Naive thymus-derived CD8-positive, alpha-beta T cell (primary cell): ENCODE results near the gene SKI. TPM values are rescaled to one million over a fixed set of nuclear protein-coding genes. Genes with fewer than 3 reads are reported as not detected.
"Not testable (repeated sequence)": the region's sequence is repeated elsewhere in the genome, so short reads cannot be mapped to it uniquely, and the experiment has no call there.

Experiments
- ATAC-seq, 2 donors: fragments of 150-1000 bp; cut with Tn5 transposase in 1 of 2; sonication (Bioruptor Pico), chemical (Tn5 transposase) in 1 of 2; 1 replicate in 1 of 2; 2 replicates in 1 of 2; pipeline ENCODE4 v1.10.0; 2021; ENCODE audit warnings: mild to moderate bottlenecking in 2 of 2, moderate library complexity in 2 of 2
- POLR2A ChIA-PET: fragments of 350-600 bp; sonication (Branson Sonifier 250); formaldehyde crosslinking; loops from one replicate; lab custom pipeline; 2021; ENCODE audit warnings: antibody characterized with exemption; lab: Charles Lee
- DNase-seq, 10 donors: peaks; one replicate each; pipeline versions ENCODE4 v3.0.0 to v3.0.0-alpha.2; 2020 to 2022
- H3K27ac Mint-ChIP-seq, 10 donors: one replicate each; pipeline ENCODE4 v1.8.0; 2020 to 2022; ENCODE audit warnings: mild to moderate bottlenecking in 10 of 10, mixed read lengths in 10 of 10, moderate library complexity in 4 of 10, inconsistent platforms in 1 of 10
- H3K27me3 Mint-ChIP-seq, 5 donors: one replicate each; pipeline ENCODE4 v1.8.0; 2021 to 2022; ENCODE audit warnings: mixed read lengths in 5 of 5
- H3K36me3 Mint-ChIP-seq, 3 donors: one replicate each; pipeline ENCODE4 v1.8.0; 2020 to 2022; ENCODE audit warnings: mixed read lengths in 3 of 3, mild to moderate bottlenecking in 2 of 3, inconsistent platforms in 1 of 3
- H3K4me1 Mint-ChIP-seq, 4 donors: one replicate each; pipeline ENCODE4 v1.8.0; 2021 to 2022; ENCODE audit warnings: mixed read lengths in 4 of 4
- H3K4me3 Mint-ChIP-seq, 10 donors: one replicate each; pipeline ENCODE4 v1.8.0; 2020 to 2022; ENCODE audit warnings: mild to moderate bottlenecking in 10 of 10, mixed read lengths in 10 of 10, moderate library complexity in 6 of 10, inconsistent platforms in 1 of 10
- H3K9me3 Mint-ChIP-seq, 9 donors: one replicate each; pipeline ENCODE4 v1.8.0; 2020 to 2022; ENCODE audit warnings: mixed read lengths in 9 of 9, mild to moderate bottlenecking in 3 of 9, inconsistent platforms in 1 of 9, moderate library complexity in 1 of 9
- polyA plus RNA-seq, 3 donors: library from polyadenylated mRNA; unstranded; fragments of 300-500 nt; fragmentation: Illumina TruSeq; gene quantifications; one replicate each; pipeline ENCODE4 v1.2.3, GENCODE V29; 2021
- total RNA-seq, 8 experiments: library from RNA in 2 of 8; stranded (reverse) in 2 of 8; gene quantifications; one replicate each; pipeline ENCODE4 v1.2.3 and lab custom pipeline; 2021 to 2026

The SKI gene
- total and polyA plus RNA-seq, 5 experiments from 2014 or later = 0.30 to 105 (median 0.80) TPM

DNA sequence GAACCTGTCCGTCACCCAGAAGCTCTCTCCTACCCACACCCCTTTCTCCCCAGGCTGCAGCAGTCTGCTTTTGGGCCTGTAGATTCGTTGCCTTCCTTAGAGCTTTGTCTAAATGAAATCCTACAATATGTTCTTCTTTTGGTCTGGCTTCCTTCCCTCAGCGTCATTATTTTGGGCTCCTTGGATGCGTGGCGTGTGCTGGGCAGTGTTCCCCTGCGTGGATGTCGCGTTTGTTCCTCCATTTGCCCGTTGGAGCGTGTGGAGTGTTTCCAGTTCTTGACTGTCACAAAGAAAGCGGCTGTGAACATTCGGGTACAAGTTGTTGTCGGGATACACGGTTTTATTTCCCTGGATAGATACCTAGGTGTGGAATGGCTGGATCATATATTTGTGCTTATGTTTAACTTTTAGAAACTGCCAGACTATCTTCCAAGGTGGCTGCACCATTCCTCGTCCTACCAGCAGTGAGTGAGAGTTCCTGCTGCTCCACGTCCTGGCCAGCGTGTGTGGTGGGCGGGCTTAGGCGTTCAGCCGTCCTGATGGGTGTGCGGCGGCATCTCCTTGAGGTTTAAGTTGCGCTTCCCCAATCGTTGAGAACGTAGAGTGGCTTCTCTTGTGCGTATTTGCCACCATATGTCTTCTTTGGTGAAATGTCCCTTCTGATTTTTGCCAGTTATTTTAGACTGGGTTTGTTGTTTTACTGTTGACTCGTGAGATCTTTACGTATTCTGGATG is 31.7 kb downstream of the SKI start:
- POLR2A ChIA-PET = interaction anchor here (1.2 to 17.4 kb wide), 2 partner anchors 26 to 55 kb away, joined by 3 to 388 read pairs; partner anchors contain the start of gene SKI
- ATAC-seq (no peak), DNase-seq (no peak)
- peaks cover 20 to 61% (median 55%) of the 10 kb centered on the region in 4 donors for H3K4me1 Mint-ChIP-seq
- H3K27me3 Mint-ChIP-seq = no peaks in the 10 kb centered on the region
- H3K36me3 Mint-ChIP-seq = no peaks in the 10 kb centered on the region
- H3K4me3 Mint-ChIP-seq = peak overlapping the region in 9 of 10 donors; percentile 6 to 74 (median 42)
- peaks cover 0 to 4% (median 0%) of the 10 kb centered on the region in 9 donors for H3K9me3 Mint-ChIP-seq
- peak overlapping the region in 3 of 10 donors; percentile 73 to 94 (median 93) for H3K27ac Mint-ChIP-seq

DNA sequence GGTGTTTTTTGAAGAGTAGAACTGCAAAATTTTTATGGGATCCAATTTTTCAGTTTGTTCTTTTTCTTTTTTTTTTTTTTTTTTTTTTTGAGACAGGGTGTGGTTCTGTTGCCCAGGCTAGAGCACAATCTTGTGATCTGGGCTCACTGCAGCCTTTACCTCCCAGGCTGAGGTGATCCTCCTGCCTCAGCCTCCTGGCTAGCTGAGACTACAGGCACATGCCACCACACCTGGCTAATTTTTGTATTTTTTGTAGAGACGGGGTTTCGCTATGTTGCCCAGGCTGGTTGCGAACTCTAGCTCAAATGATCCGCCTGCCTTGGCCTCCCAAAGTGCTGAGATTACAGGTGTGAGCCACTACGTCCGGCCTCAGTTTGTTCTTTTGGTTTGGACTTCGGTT is 32.4 kb downstream of the SKI start:
- DNase-seq, ATAC-seq, H3K9me3 Mint-ChIP-seq, H3K27me3 Mint-ChIP-seq, H3K36me3 Mint-ChIP-seq: not testable (repeated sequence)
- H3K27ac Mint-ChIP-seq = peak overlapping the region in 7 of 10 donors; percentile 62 to 93 (median 77)
- peak overlapping the region in 6 of 10 donors; percentile 3 to 62 (median 28) for H3K4me3 Mint-ChIP-seq
- peaks cover 26 to 67% (median 61%) of the 10 kb centered on the region in 4 donors for H3K4me1 Mint-ChIP-seq
- POLR2A ChIA-PET = interaction anchor here (0.9 kb wide), 1 partner anchor 30 kb away, joined by 4 read pairs; no protein-coding TSS in a partner anchor

GRCh38 chr1:2260917-2261316 is 32.8 kb downstream of the SKI start:
- ATAC-seq (no peak), DNase-seq (no peak)
- Mint-ChIP-seq H3K36me3 (peaks cover 0 to 2% (median 0%) of the 10 kb centered on the region in 3 donors), H3K27ac (peak overlapping the region in 7 of 10 donors; percentile 57 to 81 (median 71)), H3K4me3 (peak overlapping the region in 4 of 10 donors; percentile 4 to 45 (median 28)), H3K4me1 (peaks cover 26 to 70% (median 65%) of the 10 kb centered on the region in 4 donors), H3K27me3 (no peaks in the 10 kb centered on the region), H3K9me3 (peaks cover 0 to 4% (median 0%) of the 10 kb centered on the region in 9 donors)
- POLR2A ChIA-PET = interaction anchor here (0.9 kb wide), 2 partner anchors 8 to 30 kb away, joined by 3 to 4 read pairs; no protein-coding TSS in a partner anchor

DNA sequence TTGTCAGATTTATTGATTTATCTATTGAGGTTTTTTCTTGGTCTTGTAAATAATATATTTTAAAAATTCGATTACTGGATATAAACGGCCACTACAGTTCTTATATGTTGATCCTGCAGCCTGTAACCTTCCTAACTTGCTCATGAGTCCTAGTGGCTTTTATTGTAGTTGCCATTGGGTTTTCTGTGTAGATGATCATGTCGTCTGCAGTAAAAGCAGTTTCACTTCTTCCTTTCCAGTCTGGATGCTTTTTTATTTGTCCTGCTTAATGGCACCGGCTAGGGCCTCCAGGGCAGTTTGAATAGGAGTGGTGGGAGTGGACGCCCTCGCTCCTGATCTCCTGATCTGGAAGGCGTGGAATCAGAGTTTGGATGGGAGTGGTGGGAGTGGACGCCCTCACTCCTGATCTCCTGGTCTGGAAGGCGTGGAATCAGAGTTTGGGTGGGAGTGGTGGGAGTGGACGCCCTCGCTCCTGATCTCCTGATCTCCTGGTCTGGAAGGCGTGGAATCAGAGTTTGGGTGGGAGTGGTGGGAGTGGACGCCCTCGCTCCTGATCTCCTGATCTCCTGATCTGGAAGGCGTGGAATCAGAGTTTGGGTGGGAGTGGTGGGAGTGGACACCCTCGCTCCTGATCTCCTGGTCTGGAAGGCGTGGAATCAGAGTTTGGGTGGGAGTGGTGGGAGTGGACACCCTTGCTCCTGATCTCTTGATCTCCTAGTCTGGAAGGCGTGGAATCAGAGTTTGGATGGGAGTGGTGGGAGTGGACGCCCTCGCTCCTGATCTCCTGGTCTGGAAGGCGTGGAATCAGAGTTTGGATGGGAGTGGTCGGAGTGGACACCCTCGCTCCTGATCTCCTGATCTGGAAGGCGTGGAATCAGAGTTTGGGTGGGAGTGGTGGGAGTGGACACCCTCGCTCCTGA is 33.6 kb downstream of the SKI start:
- peaks cover 29 to 79% (median 73%) of the 10 kb centered on the region in 4 donors for H3K4me1 Mint-ChIP-seq
- peak overlapping the region in 4 of 10 donors; percentile 2 to 52 (median 36) for H3K4me3 Mint-ChIP-seq
- DNase-seq, H3K9me3 Mint-ChIP-seq, H3K27me3 Mint-ChIP-seq, H3K36me3 Mint-ChIP-seq, ATAC-seq: not testable (repeated sequence)
- POLR2A ChIA-PET = interaction anchor here (0.9 kb wide), 2 partner anchors 9 to 29 kb away, joined by 3 to 4 read pairs; no protein-coding TSS in a partner anchor
- H3K27ac Mint-ChIP-seq = peak overlapping the region in 8 of 10 donors; percentile 20 to 83 (median 70)

DNA sequence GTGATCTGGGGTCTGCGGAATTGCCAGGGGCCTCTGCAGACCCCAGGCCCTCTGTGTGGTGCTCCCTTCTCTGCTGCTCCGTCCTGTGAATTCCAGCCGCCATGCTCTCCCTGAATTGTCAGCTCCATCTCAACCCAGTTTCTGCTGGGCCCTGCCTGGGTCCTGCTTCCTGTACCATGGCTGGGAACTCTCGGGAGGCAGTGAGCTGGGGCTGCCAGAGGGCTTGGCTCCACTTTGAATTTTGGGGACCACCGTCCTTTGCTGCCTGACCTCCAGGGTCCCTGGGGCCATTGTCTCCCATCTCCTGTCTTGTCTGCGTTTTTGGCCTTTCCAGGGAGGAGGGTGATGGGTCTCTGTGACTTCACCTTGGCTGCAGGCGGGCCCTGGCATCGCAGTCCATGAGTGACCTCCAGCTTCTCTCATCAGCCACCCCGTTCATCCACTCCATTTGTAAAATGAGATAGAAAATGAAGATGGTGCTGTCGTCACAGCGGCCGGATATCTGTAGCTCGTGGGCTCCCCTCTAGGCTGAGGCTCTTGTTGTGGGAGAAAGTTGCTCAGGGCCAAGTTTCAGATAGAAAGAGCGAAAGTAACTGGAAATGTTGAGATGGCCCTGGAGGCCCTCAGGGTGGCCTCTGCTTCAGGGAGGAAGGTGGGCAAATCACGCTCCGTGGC is 38.3 kb downstream of the SKI start:
- H3K27ac Mint-ChIP-seq = peak overlapping the region; percentile 43 to 94 (median 78)
- DNase-seq (no peak), ATAC-seq (peak in 1 of 2 donors; percentile 6)
- H3K4me3 Mint-ChIP-seq = peak overlapping the region in 9 of 10 donors; percentile 4 to 74 (median 47)
- POLR2A ChIA-PET = interaction anchor here (1.9 kb wide), 1 partner anchor 28 kb away, joined by 4 read pairs; no protein-coding TSS in a partner anchor
- peaks cover 0 to 2% (median 0%) of the 10 kb centered on the region in 3 donors for H3K36me3 Mint-ChIP-seq
- no peaks in the 10 kb centered on the region for H3K27me3 Mint-ChIP-seq
- no peaks in the 10 kb centered on the region for H3K9me3 Mint-ChIP-seq
- H3K4me1 Mint-ChIP-seq = peaks cover 15 to 77% (median 57%) of the 10 kb centered on the region in 4 donors

GRCh38 chr1:2267051-2267830 is 39.1 kb downstream of the SKI start:
- no peaks in the 10 kb centered on the region for H3K27me3 Mint-ChIP-seq
- H3K9me3 Mint-ChIP-seq = no peaks in the 10 kb centered on the region
- H3K4me1 Mint-ChIP-seq = peaks cover 18 to 75% (median 58%) of the 10 kb centered on the region in 4 donors
- peak overlapping the region in 8 of 10 donors; percentile 11 to 84 (median 74) for H3K27ac Mint-ChIP-seq
- H3K36me3 Mint-ChIP-seq = peaks cover 0 to 2% (median 0%) of the 10 kb centered on the region in 3 donors
- no peak for ATAC-seq
- H3K4me3 Mint-ChIP-seq = peak overlapping the region in 5 of 10 donors; percentile 4 to 74 (median 39)
- no peak for DNase-seq
- POLR2A ChIA-PET = interaction anchor here (1.9 kb wide), 1 partner anchor 29 kb away, joined by 4 read pairs; no protein-coding TSS in a partner anchor

DNA sequence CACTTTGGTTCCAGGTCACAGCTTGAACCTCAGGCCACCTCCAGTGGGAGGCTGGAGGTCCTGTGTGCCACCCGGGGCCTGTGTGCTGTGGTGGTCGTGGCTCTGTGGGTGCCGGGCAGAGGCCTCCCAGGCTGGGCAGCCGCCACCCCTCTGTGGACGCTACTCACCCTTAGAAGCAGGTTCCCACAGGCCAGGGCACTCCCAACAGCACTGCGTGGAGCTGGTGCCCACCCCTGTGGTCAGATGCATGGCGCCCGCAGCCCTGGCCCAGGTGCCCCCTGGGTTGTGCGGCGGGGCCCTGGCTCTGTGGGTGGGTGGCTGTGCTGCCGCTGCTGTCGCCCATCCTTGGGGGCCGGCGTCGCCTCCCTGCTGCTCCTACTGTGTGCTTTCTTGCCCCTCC is 39.7 kb downstream of the SKI start:
- H3K27ac Mint-ChIP-seq = no peak overlapping the region
- no peak overlapping the region for H3K4me3 Mint-ChIP-seq
- peaks cover 0 to 2% (median 0%) of the 10 kb centered on the region in 3 donors for H3K36me3 Mint-ChIP-seq
- ATAC-seq (peak in 1 of 2 donors; percentile 11), DNase-seq (no peak)
- H3K27me3 Mint-ChIP-seq = no peaks in the 10 kb centered on the region
- POLR2A ChIA-PET = interaction anchor here (1.9 kb wide), 1 partner anchor 29 kb away, joined by 4 read pairs; no protein-coding TSS in a partner anchor
- no peaks in the 10 kb centered on the region for H3K9me3 Mint-ChIP-seq
- peaks cover 18 to 79% (median 59%) of the 10 kb centered on the region in 4 donors for H3K4me1 Mint-ChIP-seq

- POLR2A ChIA-PET = no interaction called here
- Mint-ChIP-seq H3K4me1 (peaks cover 22 to 81% (median 60%) of the 10 kb centered on the region in 4 donors), H3K9me3 (no peaks in the 10 kb centered on the region), H3K4me3 (peak overlapping the region in 4 of 10 donors; percentile 37 to 71 (median 46)), H3K27me3 (no peaks in the 10 kb centered on the region), H3K27ac (peak overlapping the region in 7 of 10 donors; percentile 37 to 91 (median 75)), H3K36me3 (peaks cover 0 to 2% (median 2%) of the 10 kb centered on the region in 3 donors)
- DNase-seq (no peak), ATAC-seq (no peak)
Observed at GRCh38 chr1:2268285-2269056, 40.4 kb downstream of the SKI start.

GRCh38 chr1:2269193-2269921 is 41.2 kb downstream of the SKI start:
- Mint-ChIP-seq H3K9me3 (no peaks in the 10 kb centered on the region), H3K27me3 (no peaks in the 10 kb centered on the region), H3K36me3 (peaks cover 0 to 2% (median 2%) of the 10 kb centered on the region in 3 donors), H3K4me1 (peaks cover 25 to 84% (median 62%) of the 10 kb centered on the region in 4 donors), H3K4me3 (peak overlapping the region in 4 of 10 donors; percentile 37 to 71 (median 46)), H3K27ac (peak overlapping the region in 9 of 10 donors; percentile 37 to 89 (median 69))
- POLR2A ChIA-PET = no interaction called here
- no peak for ATAC-seq
- DNase-seq = no peak

DNA sequence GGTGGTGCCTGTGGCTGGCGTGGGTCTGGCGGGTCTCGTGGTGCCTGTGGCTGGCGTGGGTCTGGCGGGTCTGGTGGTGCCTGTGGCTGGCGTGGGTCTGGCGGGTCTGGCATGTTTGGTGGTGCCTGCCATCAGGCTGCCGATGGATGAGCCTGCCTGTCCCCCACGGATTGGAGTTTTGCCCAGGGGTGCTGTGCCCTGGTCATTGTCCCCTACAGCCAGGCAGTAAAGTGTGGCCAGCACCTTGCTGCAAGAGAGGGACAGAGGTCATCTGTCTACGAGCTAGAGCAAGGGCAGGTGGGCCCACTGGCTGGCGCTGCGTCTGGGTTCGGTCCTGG is 41.8 kb downstream of the SKI start:
- DNase-seq = no peak
- Mint-ChIP-seq H3K4me3 (peak overlapping the region in 2 of 10 donors; percentile 54 to 70), H3K27me3 (no peaks in the 10 kb centered on the region), H3K4me1 (peaks cover 24 to 84% (median 62%) of the 10 kb centered on the region in 4 donors), H3K27ac (peak overlapping the region in 4 of 10 donors; percentile 57 to 71 (median 58)), H3K36me3 (peaks cover 0 to 2% (median 2%) of the 10 kb centered on the region in 3 donors), H3K9me3 (no peaks in the 10 kb centered on the region)
- no peak for ATAC-seq
- POLR2A ChIA-PET = no interaction called here
